GM12891 (cell line): ENCODE measurements around the gene BRCA1.

Experiments
- POLR2A ChIP-seq: IDR thresholded peaks from 2 replicates; pipeline ENCODE4 v1.6.1; 2011; ENCODE audit warnings: low read depth, low read length, control low read depth
- POLR2AphosphoS5 ChIP-seq: IDR thresholded peaks from 2 replicates; pipeline ENCODE4 v1.6.1; 2011; ENCODE audit warnings: low read depth, low read length, control low read depth

GRCh38 chr17:43018008-43018853 lies 106.9 kb downstream of the BRCA1 start:
- TF ChIP-seq POLR2AphosphoS5 (peak; percentile 8; the same call in 1 of the 2 replicates), POLR2A (no peak)
